ENCODE results near the gene G6PD.
"Not testable (repeated sequence)": the region's sequence is repeated elsewhere in the genome, so short reads cannot be mapped to it uniquely, and the experiment has no call there.

Gene G6PD

GRCh38 chrX:154546354-154547244 is at the start of gene G6PD:
TSS of gene G6PD (minus strand) at chrX:154546846. CDS start at chrX:154546155, 691 bp downstream.
- peak; percentile 61 for DNase-seq (ENCODE audit: insufficient read length, low spot score)
- FAIRE-seq: peak; percentile 44

GRCh38 chrX:154595559-154596249 is 49.1 kb upstream of the G6PD start:
- DNase-seq (ENCODE audit: insufficient read length, low spot score) (no peak), FAIRE-seq (no peak)

- no peak for FAIRE-seq
- DNase-seq (ENCODE audit: insufficient read length, low spot score): no peak
Measured at GRCh38 chrX:154594491-154594890, 47.8 kb upstream of the G6PD start.

- DNase-seq (ENCODE audit: insufficient read length, low spot score) (no peak), FAIRE-seq (no peak)
Measured at GRCh38 chrX:154593201-154593600, 46.6 kb upstream of the G6PD start.

GRCh38 chrX:154592505-154592904 is 45.9 kb upstream of the G6PD start:
- DNase-seq (ENCODE audit: insufficient read length, low spot score) (no peak), FAIRE-seq (no peak)

- peak; percentile 28 for FAIRE-seq
- DNase-seq (ENCODE audit: insufficient read length, low spot score): not testable (repeated sequence)
Measured at GRCh38 chrX:154590415-154590814, 43.8 kb upstream of the G6PD start.

GRCh38 chrX:154584585-154585183 is 38.0 kb upstream of the G6PD start, which contains the start of gene CTAG1A:
TSS of gene CTAG1A (plus strand) at chrX:154585133. CDS start at chrX:154585207, 74 bp downstream.
- DNase-seq (ENCODE audit: insufficient read length, low spot score); FAIRE-seq: not testable (repeated sequence)

- not testable (repeated sequence) for DNase-seq (ENCODE audit: insufficient read length, low spot score); FAIRE-seq
Measured at GRCh38 chrX:154582994-154583393, 36.3 kb upstream of the G6PD start.

GRCh38 chrX:154575076-154575475 is 28.4 kb upstream of the G6PD start:
- DNase-seq (ENCODE audit: insufficient read length, low spot score): not testable (repeated sequence)
- FAIRE-seq: peak; percentile 96

- not testable (repeated sequence) for FAIRE-seq; DNase-seq (ENCODE audit: insufficient read length, low spot score)
Measured at GRCh38 chrX:154573061-154573460, 26.4 kb upstream of the G6PD start.

GRCh38 chrX:154570361-154570760 is 23.7 kb upstream of the G6PD start:
- DNase-seq (ENCODE audit: insufficient read length, low spot score); FAIRE-seq: not testable (repeated sequence)

GRCh38 chrX:154562295-154562694 is 15.6 kb upstream of the G6PD start:
- not testable (repeated sequence) for DNase-seq (ENCODE audit: insufficient read length, low spot score); FAIRE-seq

- not testable (repeated sequence) for FAIRE-seq
Measured at GRCh38 chrX:154560326-154560725, 13.7 kb upstream of the G6PD start.

GRCh38 chrX:154558896-154559295 is 12.2 kb upstream of the G6PD start:
- not testable (repeated sequence) for FAIRE-seq; DNase-seq (ENCODE audit: insufficient read length, low spot score)

More at GRCh38 chrX:154560326-154560725, 13.7 kb upstream of the G6PD start:
- DNase-seq (ENCODE audit: insufficient read length, low spot score): not testable (repeated sequence)

- not testable (repeated sequence) for FAIRE-seq; DNase-seq (ENCODE audit: insufficient read length, low spot score)
Measured at GRCh38 chrX:154558060-154558690, 11.5 kb upstream of the G6PD start.

GRCh38 chrX:154552112-154552806 is 5.6 kb upstream of the G6PD start:
- not testable (repeated sequence) for FAIRE-seq; DNase-seq (ENCODE audit: insufficient read length, low spot score)

- FAIRE-seq (no peak), DNase-seq (ENCODE audit: insufficient read length, low spot score) (no peak)
Measured at GRCh38 chrX:154549766-154550165, 3.1 kb upstream of the G6PD start.

GRCh38 chrX:154548028-154548316 is 1.3 kb upstream of the G6PD start:
- FAIRE-seq: no peak
- no peak for DNase-seq (ENCODE audit: insufficient read length, low spot score)

- FAIRE-seq: no peak
- peak; percentile 70 for DNase-seq (ENCODE audit: insufficient read length, low spot score)
Measured at GRCh38 chrX:154547245-154548027, 790 bp upstream of the G6PD start, which contains the start of gene IKBKG. TSS of gene IKBKG (plus strand) at chrX:154547620. CDS start at chrX:154552003, 4,383 bp downstream.

Data from HTR-8/SVneo (cell line).